ENCODE results near the gene CRYBB2. TPM values are rescaled to one million over a fixed set of nuclear protein-coding genes. Genes with fewer than 3 reads are reported as not detected.
"Not testable (repeated sequence)": the region's sequence is repeated elsewhere in the genome, so short reads cannot be mapped to it uniquely, and the experiment has no call there.

Gene CRYBB2
- total RNA-seq, 1 donor from 2014 or later, result 1.1 TPM

- not testable (repeated sequence) for DNase-seq (ENCODE audit: extremely low read depth, low read depth, low spot score)
These were observed 11.3 kb downstream of the CRYBB2 start for GRCh38 chr22:25230760-25231159.

- DNase-seq (ENCODE audit: extremely low read depth, low read depth, low spot score), result no peak
These were observed 12.9 kb downstream of the CRYBB2 start for GRCh38 chr22:25232301-25232700.

GRCh38 chr22:25233706-25234105 lies 14.3 kb downstream of the CRYBB2 start:
- not testable (repeated sequence) for DNase-seq (ENCODE audit: extremely low read depth, low read depth, low spot score)

GRCh38 chr22:25235547-25236290 lies 16.3 kb downstream of the CRYBB2 start:
- peak; percentile 20 for DNase-seq (ENCODE audit: extremely low read depth, low read depth, low spot score)

GRCh38 chr22:25236417-25236816 lies 17.0 kb downstream of the CRYBB2 start:
- DNase-seq (ENCODE audit: extremely low read depth, low read depth, low spot score), result no peak

- no peak for DNase-seq (ENCODE audit: extremely low read depth, low read depth, low spot score)
These were observed 18.1 kb downstream of the CRYBB2 start for GRCh38 chr22:25237503-25237902.

- not testable (repeated sequence) for DNase-seq (ENCODE audit: extremely low read depth, low read depth, low spot score)
These were observed 18.6 kb downstream of the CRYBB2 start for GRCh38 chr22:25238058-25238457.

- not testable (repeated sequence) for DNase-seq (ENCODE audit: extremely low read depth, low read depth, low spot score)
These were observed 35.7 kb downstream of the CRYBB2 start for GRCh38 chr22:25255169-25255568.

GRCh38 chr22:25267567-25267966 lies 48.1 kb downstream of the CRYBB2 start:
- DNase-seq (ENCODE audit: extremely low read depth, low read depth, low spot score), result not testable (repeated sequence)

GRCh38 chr22:25268902-25269301 lies 49.5 kb downstream of the CRYBB2 start:
- DNase-seq (ENCODE audit: extremely low read depth, low read depth, low spot score), result not testable (repeated sequence)

- DNase-seq (ENCODE audit: extremely low read depth, low read depth, low spot score), result not testable (repeated sequence)
These were observed 50.6 kb downstream of the CRYBB2 start for GRCh38 chr22:25270061-25270460.

GRCh38 chr22:25273231-25273630 lies 53.8 kb downstream of the CRYBB2 start:
- DNase-seq (ENCODE audit: extremely low read depth, low read depth, low spot score), result not testable (repeated sequence)

GRCh38 chr22:25273928-25274327 lies 54.5 kb downstream of the CRYBB2 start:
- not testable (repeated sequence) for DNase-seq (ENCODE audit: extremely low read depth, low read depth, low spot score)

GRCh38 chr22:25280118-25280517 lies 60.7 kb downstream of the CRYBB2 start:
- DNase-seq (ENCODE audit: extremely low read depth, low read depth, low spot score), result not testable (repeated sequence)

Other genes with a start within 250 kb of the CRYBB2 start
- 0.58 TPM in 1 of 2 replicates, not detected in the other for gene CRYBB3, start 19.8 kb upstream of the CRYBB2 start, total RNA-seq

Data from glomerular endothelial cell (primary cell).